Measurements from ENCODE around the gene RAD51D. TPM values are rescaled to one million over a fixed set of nuclear protein-coding genes. Genes with fewer than 3 reads are reported as not detected.

RAD51D gene
- total RNA-seq, 1 donor from 2014 or later, result 31.1 TPM

- intact Hi-C loops (cut with micrococcal nuclease), result no loop called here
Observed at GRCh38 chr17:35044181-35044580, 75.5 kb downstream of the RAD51D start.

Other genes starting within 250 kb of the RAD51D start
- gene CCT6B, start 158.4 kb downstream of the RAD51D start, total RNA-seq, result 0.88 and 1.1 TPM in 2 replicates
- gene ZNF830, start 158.3 kb downstream of the RAD51D start, total RNA-seq, result 26.4 and 29.4 TPM in 2 replicates
- gene LIG3, start 139.3 kb downstream of the RAD51D start, total RNA-seq, result 44.3 and 45.5 TPM in 2 replicates
- 77.9 and 80.2 TPM in 2 replicates for gene RFFL, start 56.2 kb downstream of the RAD51D start, total RNA-seq
- 0.15 TPM in 1 of 2 replicates, not detected in the other for gene FNDC8, start 1.8 kb upstream of the RAD51D start, total RNA-seq
- gene NLE1, start 22.4 kb upstream of the RAD51D start, total RNA-seq, result 19.2 and 20.2 TPM in 2 replicates
- gene UNC45B, start 28.0 kb upstream of the RAD51D start, total RNA-seq, result 0.05 TPM in 2 replicates
- gene SLC35G3, start 74.5 kb upstream of the RAD51D start, total RNA-seq, result not detected in 2 replicates
- 112 and 115 TPM in 2 replicates for gene SLFN5, start 123.2 kb upstream of the RAD51D start, total RNA-seq